Esophagus mucosa (tissue), 1 donor: ENCODE measurements around the gene MTHFD1. TPM values are rescaled to one million over a fixed set of nuclear protein-coding genes. Genes with fewer than 3 reads are reported as not detected.
A peak's percentile ranks its signal among the peaks of the same experiment; 100 is the strongest.

ENCODE experiments used
- ATAC-seq: fragments of 200-7000 bp; cut with Tn5 transposase; one replicate; pipeline ENCODE4 v1.9.1; 2020
- total RNA-seq: library from RNA; stranded (reverse); gene quantifications from one replicate; pipeline ENCODE4 v1.2.4, GENCODE V29; 2023
- donor health status: DM: yes; HTN: yes; CAD: no.

MTHFD1 gene
- total RNA-seq, 1 donor from 2014 or later, result 76.0 TPM

DNA sequence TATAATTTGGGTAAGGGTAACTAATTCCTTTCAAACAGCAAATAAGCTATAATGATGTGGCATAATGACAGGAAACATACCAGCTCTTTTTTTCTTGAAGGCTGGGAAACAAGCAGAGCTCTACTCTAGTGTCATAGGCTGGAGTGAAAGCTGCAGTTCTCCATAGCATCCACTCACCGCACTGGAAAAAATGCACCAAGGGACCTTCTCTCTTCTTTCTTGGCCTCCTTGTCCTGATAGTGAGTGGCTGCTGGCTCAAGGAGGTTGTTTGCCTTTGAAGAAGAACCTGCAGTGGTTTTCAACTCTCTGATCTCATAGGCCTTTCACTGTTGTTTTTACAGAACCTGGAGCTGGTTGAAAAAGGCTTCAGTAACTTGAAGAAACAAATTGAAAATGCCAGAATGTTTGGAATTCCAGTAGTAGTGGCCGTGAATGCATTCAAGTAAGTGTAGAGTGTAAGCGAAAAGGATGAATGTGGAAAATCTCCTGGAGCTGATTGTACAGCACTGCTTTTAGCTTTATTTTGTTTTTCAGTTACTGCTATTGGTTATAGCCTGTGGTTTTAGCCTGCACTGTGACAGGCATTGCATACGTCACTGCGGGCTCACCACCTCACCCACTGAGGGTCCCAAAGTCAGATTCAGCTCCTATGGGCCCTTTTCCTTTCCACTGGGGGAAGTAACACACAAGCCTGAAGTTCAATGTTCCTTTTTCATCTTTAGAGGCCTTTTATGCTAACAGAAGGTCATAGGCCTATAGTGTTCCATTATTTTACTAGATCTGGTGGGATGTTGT is 59.9 kb downstream of the MTHFD1 start:
- no peak for ATAC-seq

DNA sequence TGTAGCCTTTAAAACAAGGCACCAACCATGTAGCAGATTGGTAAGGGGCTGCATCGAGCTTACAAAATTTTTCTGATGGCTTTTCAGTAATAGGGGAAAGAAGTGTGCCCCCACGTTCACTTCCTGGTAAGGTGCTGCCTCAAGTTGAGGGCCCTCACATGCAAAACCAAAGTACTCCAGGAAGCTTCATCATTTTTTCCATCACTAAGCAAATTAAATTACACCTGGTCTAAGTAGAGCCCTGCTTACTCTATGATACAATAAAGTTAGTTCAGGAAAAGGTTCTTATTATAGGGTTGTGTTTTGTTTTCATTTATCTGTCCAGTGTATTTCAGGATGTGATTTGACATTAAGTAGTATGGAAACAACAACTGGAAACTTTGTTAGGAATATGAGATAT is 62.1 kb downstream of the MTHFD1 start:
- no peak for ATAC-seq

DNA sequence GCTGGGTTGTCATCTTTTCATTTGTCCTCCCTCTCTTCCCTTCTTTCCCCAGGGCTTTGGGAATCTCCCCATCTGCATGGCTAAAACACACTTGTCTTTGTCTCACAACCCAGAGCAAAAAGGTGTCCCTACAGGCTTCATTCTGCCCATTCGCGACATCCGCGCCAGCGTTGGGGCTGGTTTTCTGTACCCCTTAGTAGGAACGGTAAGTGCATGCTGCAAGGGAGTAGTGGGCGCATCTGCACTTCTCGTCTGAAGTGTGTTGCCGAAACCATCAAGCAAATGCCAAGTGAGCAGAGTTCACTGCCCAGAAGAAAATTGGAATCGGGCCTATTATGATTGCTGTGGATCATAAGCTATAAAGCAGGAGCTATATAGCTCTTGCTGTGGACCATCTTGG is 66.5 kb downstream of the MTHFD1 start:
- no peak for ATAC-seq

- no peak for ATAC-seq
Measured at GRCh38 chr14:64459405-64460136, 71.4 kb downstream of the MTHFD1 start.

GRCh38 chr14:64461221-64461620 is 73.1 kb downstream of the MTHFD1 start:
- ATAC-seq, result no peak

- ATAC-seq, result peak; percentile 37
Measured at GRCh38 chr14:64463195-64463594, 75.0 kb downstream of the MTHFD1 start.

- ATAC-seq, result no peak
Measured at GRCh38 chr14:64463873-64464272, 75.7 kb downstream of the MTHFD1 start.

GRCh38 chr14:64464651-64465050 is 76.5 kb downstream of the MTHFD1 start:
- ATAC-seq, result peak; percentile 4

DNA sequence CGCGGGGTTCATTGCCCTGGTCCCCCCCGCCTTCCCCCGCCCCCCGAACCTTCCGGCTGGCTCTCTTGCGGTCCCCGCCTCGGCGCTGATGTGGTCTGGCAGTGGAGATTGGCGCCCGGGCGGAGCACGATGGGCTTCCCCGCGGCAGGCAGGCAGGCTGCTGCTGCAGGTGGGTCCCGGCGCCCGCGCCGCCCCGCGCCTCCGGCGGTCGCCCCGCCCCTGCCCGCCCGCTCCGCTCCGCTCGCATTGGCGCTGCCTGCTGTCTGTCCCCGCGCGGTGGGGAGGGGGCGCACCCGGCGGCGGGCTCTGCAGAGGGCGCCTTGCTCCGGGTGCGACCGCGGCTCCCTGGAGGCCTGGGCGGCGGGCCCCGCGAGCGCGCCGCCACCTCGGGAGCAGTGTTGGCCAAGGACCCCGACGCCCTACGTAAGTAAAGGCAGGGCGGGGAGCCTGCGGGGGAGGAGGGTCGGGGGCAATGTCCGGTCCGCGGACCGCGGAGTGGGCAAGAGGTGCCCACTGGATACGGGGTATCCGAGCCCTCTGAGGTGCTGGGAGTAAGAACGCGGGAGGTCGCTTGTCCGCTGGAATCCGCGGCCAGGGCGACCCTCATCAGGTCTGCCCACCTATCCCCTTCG is 77.2 kb downstream of the MTHFD1 start, which contains the start of gene AKAP5:
AKAP5 (plus strand) TSS at position 309 of the 632 bp plus-strand sequence. CDS start 2,896 bp downstream, outside the sequence.
- peak; percentile 71 for ATAC-seq

DNA sequence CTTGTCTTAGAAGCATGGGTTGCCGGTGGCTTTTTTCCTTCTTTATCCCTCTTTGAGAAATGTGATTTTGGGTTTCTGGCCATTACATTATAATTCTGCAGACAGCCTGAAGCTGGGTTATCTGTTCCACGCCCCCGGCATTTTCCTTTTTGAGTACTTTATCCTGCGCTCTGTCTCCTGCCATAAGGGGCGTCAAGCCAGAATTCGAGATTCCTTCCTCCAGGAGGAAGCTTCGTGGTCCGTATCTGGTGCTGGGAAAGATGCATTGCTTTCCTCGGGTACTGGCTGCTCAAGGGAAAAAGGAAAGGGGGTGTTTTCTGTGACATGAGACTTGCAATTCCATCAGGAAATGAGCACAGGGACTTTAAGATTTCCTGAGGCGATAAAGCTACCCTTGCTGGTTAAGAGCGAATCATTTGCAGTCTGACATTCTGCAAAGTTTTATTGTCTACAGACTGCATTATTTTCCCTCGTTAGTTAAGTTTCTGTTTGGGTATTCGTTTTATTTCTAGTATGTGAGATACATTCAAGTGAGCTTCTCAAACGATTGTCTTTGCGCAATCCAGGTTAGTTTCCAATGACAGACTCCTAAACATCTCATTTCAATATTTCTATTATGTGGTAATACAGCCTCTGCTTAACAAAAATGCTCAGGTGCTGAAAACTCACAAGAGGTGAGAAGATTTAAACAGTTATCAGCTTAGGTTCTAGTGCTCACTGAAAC is 77.8 kb downstream of the MTHFD1 start:
- no peak for ATAC-seq

DNA sequence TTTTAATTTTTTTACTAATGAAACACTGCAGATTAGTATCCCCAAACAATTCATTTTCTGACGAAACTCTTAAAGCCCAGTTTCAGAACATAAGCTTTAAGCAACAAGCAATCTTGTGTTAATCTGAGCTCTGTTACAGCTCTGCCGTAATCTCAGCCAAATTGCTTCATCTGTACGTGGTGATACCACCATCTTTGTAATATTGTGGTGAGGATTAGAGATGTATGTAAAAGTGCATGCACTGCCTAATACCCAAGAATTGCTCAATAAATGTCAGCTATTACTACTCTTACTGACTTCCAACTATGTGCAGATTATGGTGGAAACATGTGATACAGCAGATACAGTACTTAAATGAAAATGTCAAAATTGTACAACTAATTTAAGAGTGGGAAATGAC is 78.9 kb downstream of the MTHFD1 start:
- no peak for ATAC-seq

DNA sequence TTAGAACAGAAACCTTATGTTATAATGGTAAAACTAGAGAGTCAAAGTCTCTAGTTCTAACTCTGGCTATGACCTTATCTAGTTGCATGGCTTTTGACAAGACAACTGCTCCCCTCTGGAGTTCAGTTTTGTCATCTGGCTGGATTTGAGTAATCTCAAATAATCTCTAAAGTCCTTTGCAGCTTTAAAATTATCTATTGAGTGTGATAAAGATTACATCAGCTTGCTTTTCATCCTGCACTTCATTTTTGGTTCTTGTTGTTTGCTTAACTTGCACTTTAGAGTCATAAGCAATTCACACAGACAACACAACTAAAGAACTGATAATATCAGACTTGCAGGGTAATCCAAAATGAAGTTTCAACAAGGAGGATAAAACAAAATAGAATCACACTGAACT is 79.4 kb downstream of the MTHFD1 start:
- ATAC-seq, result no peak

DNA sequence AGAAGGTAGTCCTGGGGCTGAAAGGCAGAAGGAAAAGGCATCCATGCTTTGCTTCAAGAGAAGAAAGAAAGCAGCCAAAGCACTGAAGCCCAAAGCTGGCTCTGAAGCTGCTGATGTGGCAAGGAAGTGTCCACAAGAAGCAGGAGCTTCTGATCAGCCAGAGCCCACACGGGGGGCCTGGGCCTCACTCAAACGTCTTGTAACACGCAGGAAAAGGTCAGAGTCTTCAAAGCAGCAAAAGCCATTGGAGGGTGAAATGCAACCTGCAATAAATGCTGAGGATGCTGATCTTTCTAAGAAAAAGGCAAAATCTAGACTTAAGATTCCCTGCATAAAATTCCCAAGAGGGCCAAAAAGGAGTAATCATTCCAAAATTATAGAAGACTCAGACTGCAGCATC is 80.3 kb downstream of the MTHFD1 start:
- no peak for ATAC-seq

DNA sequence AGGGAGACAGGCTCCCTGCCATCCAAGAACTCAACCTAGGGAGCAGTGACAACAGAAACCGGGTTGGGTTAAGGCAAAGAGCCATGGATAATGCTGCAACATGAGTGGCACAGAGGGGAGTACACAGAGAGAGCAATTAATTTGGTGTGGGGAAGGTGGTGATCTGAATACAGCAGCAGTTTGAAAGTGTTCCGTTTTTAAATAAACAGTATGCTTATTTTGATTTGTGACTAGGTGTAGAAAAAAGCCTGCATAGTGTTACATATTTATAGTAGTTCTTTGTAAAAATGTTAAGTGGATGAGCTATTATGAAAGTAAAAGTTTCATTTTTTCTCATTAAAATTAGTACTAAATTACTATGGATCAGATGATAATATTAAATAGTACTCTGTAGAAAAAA is 85.9 kb downstream of the MTHFD1 start:
- ATAC-seq, result no peak

DNA sequence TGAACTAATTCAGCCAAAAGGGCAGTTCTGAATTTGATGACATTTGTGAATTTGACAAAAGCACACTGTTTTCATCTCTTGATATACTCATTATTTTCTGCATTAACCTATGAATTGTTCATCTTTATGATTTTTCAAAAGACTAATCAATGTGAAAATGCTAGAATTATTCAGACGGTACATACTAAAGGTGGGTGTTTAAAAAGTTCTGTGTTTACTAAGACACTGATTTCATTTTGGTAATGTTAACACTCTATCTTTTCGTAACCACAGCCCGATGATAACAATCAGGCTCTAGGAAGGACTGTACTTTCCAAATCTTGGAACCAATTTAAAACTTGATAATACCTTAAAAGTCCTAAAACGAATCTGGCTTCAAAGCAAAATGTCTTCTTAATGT is 86.5 kb downstream of the MTHFD1 start:
- ATAC-seq, result no peak

DNA sequence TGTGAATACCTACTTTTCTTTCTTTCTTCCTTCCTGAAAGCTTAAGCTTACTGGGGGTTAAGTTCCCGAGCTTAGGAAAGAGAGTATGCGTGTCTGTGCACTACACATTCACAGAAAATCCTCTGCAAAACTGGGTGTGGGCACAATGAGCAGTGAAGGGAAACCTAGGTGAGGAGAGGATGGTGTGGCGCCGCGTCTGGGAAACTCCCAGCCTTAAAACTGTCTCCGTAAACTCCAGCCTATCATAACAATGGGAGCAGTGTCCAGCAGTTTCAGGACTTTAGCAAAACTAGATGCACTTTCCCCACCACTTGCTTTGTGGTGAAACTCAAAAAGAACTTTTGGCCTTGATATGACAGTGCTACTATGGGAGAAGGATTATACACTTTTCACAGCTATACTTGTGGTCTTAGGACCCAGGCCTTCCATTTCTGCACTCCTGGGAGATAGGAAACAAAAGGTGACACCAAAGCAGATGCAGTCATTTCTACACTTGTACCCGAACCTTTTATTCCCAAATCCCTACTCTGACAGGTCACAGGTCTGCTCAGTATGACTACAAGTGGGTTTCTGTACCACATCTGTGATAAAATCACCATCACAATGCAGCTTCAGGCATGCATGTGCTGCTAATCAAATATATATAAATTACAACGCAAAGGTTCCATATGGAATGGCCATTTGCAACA is 87.6 kb downstream of the MTHFD1 start:
- no peak for ATAC-seq

DNA sequence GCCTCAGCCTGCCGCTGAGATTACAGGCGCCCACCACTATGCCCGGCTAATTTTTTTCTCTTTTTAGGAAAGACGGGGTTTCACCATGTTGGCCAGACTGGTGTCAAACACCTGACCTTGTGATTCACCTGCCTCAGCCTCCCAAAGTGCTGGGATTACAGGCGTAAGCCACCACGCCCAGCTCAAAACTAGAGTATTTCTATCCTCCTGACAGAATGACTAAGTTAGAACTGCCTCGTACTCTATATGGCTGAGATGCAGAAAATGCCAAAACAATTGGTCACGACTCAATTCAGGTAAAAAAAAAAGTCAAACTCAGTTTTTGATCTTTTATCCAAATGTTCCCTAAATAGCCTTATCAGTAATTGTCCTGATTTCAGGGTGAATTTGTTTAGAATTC is 88.3 kb downstream of the MTHFD1 start:
- ATAC-seq, result peak; percentile 53

GRCh38 chr14:64478634-64479250 is 90.6 kb downstream of the MTHFD1 start:
- ATAC-seq, result no peak

- no peak for ATAC-seq
Measured at GRCh38 chr14:64488590-64489099, 100.5 kb downstream of the MTHFD1 start.

GRCh38 chr14:64491637-64492036 is 103.5 kb downstream of the MTHFD1 start:
- no peak for ATAC-seq

DNA sequence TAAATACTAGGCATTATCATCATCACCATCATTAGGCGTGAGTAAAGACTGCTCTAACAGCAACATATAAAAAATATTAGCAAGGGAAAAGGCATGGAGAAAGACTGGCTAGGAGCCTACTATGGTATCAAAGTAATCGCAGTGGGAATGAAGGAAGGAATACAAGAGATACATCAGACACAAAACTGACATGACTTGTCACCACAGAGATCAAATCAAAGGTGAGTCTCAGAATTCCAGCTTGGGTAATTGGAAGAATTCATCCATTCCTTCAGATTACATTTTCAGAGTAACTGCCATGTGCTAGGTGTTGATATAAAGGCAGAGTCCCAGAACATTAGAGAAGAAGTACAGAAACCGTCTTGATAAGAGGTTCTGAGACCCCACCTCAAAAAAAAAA is 105.3 kb downstream of the MTHFD1 start:
- no peak for ATAC-seq

GRCh38 chr14:64495252-64495651 is 107.1 kb downstream of the MTHFD1 start:
- ATAC-seq, result no peak
